Measurements from ENCODE around the gene ZNF24.

Gene ZNF24

GRCh38 chr18:35361570-35362321, 17.5 kb upstream of the ZNF24 start:
- in situ Hi-C loops (cut with MboI; ENCODE audit: low sequenced_read_pairs) = loop anchor here (25.0 kb wide), 1 partner anchor 349 kb away; no protein-coding TSS in a partner anchor

GRCh38 chr18:35355140-35355618, 11.0 kb upstream of the ZNF24 start:
- in situ Hi-C loops (cut with MboI; ENCODE audit: low sequenced_read_pairs) = loop anchor here (25.0 kb wide), 1 partner anchor 343 kb away; no protein-coding TSS in a partner anchor

GRCh38 chr18:35352778-35353177, 8.6 kb upstream of the ZNF24 start:
- in situ Hi-C loops (cut with MboI; ENCODE audit: low sequenced_read_pairs) = loop anchor here (25.0 kb wide), 1 partner anchor 340 kb away; no protein-coding TSS in a partner anchor

- in situ Hi-C loops (cut with MboI; ENCODE audit: low sequenced_read_pairs) = loop anchor here (25.0 kb wide), 1 partner anchor 340 kb away; no protein-coding TSS in a partner anchor
Observed at GRCh38 chr18:35352283-35352682, 8.1 kb upstream of the ZNF24 start.

GRCh38 chr18:35348001-35348400, 3.8 kb upstream of the ZNF24 start:
- in situ Hi-C loops (cut with MboI; ENCODE audit: low sequenced_read_pairs) = no loop called here

GRCh38 chr18:35345950-35346349, 1.7 kb upstream of the ZNF24 start:
- in situ Hi-C loops (cut with MboI; ENCODE audit: low sequenced_read_pairs) = no loop called here

GRCh38 chr18:35345460-35345921, 1.3 kb upstream of the ZNF24 start:
- in situ Hi-C loops (cut with MboI; ENCODE audit: low sequenced_read_pairs) = no loop called here

GRCh38 chr18:35344736-35345459, 678 bp upstream of the ZNF24 start:
- in situ Hi-C loops (cut with MboI; ENCODE audit: low sequenced_read_pairs) = no loop called here

GRCh38 chr18:35343488-35343935, 708 bp downstream of the ZNF24 start:
- in situ Hi-C loops (cut with MboI; ENCODE audit: low sequenced_read_pairs) = no loop called here

GRCh38 chr18:35337286-35337685, 6.9 kb downstream of the ZNF24 start:
- in situ Hi-C loops (cut with MboI; ENCODE audit: low sequenced_read_pairs) = no loop called here

GRCh38 chr18:35335866-35336265, 8.4 kb downstream of the ZNF24 start:
- in situ Hi-C loops (cut with MboI; ENCODE audit: low sequenced_read_pairs) = no loop called here

GRCh38 chr18:35334821-35335220, 9.4 kb downstream of the ZNF24 start:
- in situ Hi-C loops (cut with MboI; ENCODE audit: low sequenced_read_pairs) = no loop called here

- in situ Hi-C loops (cut with MboI; ENCODE audit: low sequenced_read_pairs) = no loop called here
Observed at GRCh38 chr18:35334212-35334611, 10.0 kb downstream of the ZNF24 start.

- in situ Hi-C loops (cut with MboI; ENCODE audit: low sequenced_read_pairs) = no loop called here
Observed at GRCh38 chr18:35331367-35332087, 12.7 kb downstream of the ZNF24 start.

GRCh38 chr18:35328868-35329267, 15.4 kb downstream of the ZNF24 start:
- in situ Hi-C loops (cut with MboI; ENCODE audit: low sequenced_read_pairs) = no loop called here

- in situ Hi-C loops (cut with MboI; ENCODE audit: low sequenced_read_pairs) = no loop called here
Observed at GRCh38 chr18:35326695-35327387, 17.4 kb downstream of the ZNF24 start.

GRCh38 chr18:35324926-35325655, 19.1 kb downstream of the ZNF24 start:
- in situ Hi-C loops (cut with MboI; ENCODE audit: low sequenced_read_pairs) = no loop called here

- in situ Hi-C loops (cut with MboI; ENCODE audit: low sequenced_read_pairs) = no loop called here
Observed at GRCh38 chr18:35322486-35323458, 21.4 kb downstream of the ZNF24 start.

GRCh38 chr18:35311496-35311895, 32.7 kb downstream of the ZNF24 start:
- in situ Hi-C loops (cut with MboI; ENCODE audit: low sequenced_read_pairs) = no loop called here

Data from HL-60/S4 treated with retinoic acid at 250 ng/mL for 4 days and 3 days (cell line).